Measurements from ENCODE around the gene EIF4E3.

The EIF4E3 gene

DNA sequence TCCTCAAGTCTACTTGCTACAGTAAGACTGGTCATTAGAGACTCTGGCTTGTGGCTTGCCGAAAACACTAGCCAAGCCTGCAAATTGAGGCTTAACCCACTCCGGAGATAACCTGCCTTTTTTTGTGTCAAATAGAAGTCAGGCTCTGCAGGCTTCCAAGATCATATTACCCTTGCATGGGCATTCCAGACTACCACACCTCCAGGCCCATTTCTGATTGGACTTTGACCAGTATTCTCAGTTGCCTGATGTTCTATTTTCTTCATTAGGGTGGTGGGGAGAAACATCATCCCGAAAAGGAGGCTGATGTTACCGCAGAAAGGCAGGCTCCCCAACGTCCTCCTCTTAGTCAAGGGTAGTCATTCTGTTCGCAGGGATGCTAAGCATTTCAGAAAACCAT lies 73.6 kb downstream of the EIF4E3 start:
- no peak overlapping the region for H3K27ac ChIP-seq
- no peak for DNase-seq (ENCODE audit: low spot score)
- ChIA-PET CTCF (no interaction called here), POLR2A (ENCODE audit: low non-redundant PET) (no interaction called here)
- TF ChIP-seq, protein P1, sequence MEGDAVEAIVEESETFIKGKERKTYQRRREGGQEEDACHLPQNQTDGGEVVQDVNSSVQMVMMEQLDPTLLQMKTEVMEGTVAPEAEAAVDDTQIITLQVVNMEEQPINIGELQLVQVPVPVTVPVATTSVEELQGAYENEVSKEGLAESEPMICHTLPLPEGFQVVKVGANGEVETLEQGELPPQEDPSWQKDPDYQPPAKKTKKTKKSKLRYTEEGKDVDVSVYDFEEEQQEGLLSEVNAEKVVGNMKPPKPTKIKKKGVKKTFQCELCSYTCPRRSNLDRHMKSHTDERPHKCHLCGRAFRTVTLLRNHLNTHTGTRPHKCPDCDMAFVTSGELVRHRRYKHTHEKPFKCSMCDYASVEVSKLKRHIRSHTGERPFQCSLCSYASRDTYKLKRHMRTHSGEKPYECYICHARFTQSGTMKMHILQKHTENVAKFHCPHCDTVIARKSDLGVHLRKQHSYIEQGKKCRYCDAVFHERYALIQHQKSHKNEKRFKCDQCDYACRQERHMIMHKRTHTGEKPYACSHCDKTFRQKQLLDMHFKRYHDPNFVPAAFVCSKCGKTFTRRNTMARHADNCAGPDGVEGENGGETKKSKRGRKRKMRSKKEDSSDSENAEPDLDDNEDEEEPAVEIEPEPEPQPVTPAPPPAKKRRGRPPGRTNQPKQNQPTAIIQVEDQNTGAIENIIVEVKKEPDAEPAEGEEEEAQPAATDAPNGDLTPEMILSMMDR (conservative IDR thresholded peaks at IDR 0.05; ENCODE audit: low read depth), result no peak

DNA sequence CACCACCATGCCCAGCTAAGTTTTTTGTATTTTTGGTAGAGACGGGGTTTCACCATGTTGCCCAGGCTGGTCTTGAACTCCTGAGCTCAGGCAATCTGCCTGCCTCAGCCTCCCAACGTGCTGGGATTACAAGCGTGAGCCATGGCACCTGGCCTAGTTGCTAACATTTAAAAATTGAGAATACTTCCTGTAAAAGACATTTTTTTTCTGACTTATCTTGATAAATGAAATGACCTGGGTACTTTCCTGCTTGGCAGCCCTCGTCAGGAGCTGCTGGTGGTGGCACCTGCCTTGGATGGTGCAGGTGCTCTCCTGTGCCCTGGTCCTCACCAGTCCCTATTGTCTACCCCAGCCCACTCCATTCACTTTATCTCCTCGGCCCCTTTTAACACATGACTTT lies 74.8 kb downstream of the EIF4E3 start:
- ChIA-PET POLR2A (ENCODE audit: low non-redundant PET) (no interaction called here), CTCF (interaction anchor here (0.6 kb wide), 1 partner anchor 125 kb away, joined by 6 read pairs; no protein-coding TSS in a partner anchor)
- H3K27ac ChIP-seq, result no peak overlapping the region
- no peak for DNase-seq (ENCODE audit: low spot score)
- TF ChIP-seq, protein P1 (conservative IDR thresholded peaks at IDR 0.05; ENCODE audit: low read depth), result no peak

DNA sequence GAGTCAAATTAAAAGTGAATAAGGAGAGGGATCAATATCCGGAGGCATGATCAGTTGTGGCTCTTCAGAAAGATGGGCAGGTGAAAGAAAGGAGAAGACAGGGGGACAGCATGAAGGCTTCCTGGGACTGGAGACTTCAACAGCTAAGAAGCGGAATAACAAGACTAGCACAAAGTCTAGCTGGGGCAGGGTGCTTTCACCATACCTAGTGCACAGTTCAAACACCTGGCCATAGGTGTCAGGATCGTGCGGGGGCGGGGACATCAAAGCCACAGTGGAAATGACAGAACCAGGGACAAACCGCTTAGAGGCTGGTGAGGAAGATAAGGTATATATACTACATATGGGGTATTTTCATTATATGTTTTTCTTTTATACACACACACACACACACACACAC lies 75.4 kb downstream of the EIF4E3 start:
- POLR2A ChIA-PET (ENCODE audit: low non-redundant PET), result no interaction called here
- H3K27ac ChIP-seq, result no peak overlapping the region
- CTCF ChIA-PET, result interaction anchor here (0.6 kb wide), 1 partner anchor 125 kb away, joined by 6 read pairs; no protein-coding TSS in a partner anchor
- TF ChIP-seq, protein P1 (conservative IDR thresholded peaks at IDR 0.05; ENCODE audit: low read depth), result no peak
- DNase-seq (ENCODE audit: low spot score), result no peak

DNA sequence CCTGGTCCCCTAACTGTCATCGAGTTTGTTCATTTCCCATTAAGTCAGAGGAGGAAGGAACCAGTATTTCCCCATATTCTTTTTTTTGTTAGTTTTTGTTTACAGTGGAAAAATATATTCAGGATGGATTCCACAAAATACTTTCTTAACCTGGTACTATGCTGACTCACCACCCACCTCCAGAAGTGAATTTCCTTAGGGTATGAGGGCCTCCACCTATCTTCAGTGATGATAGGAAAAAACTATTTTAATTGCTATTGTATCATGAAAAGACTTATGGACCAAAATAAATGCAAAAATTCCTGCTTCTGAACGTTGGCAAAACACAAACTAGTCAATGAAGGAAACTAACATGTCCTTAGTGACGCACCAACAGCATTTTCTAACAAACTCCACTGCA lies 77.5 kb downstream of the EIF4E3 start:
- peak; percentile 5 for DNase-seq (ENCODE audit: low spot score)
- POLR2A ChIA-PET (ENCODE audit: low non-redundant PET), result interaction anchor here (0.8 kb wide), 1 partner anchor 568 kb away, joined by 3 read pairs; no protein-coding TSS in a partner anchor
- TF ChIP-seq, protein P1 (conservative IDR thresholded peaks at IDR 0.05; ENCODE audit: low read depth), result no peak
- no peak overlapping the region for H3K27ac ChIP-seq
- CTCF ChIA-PET, result no interaction called here

DNA sequence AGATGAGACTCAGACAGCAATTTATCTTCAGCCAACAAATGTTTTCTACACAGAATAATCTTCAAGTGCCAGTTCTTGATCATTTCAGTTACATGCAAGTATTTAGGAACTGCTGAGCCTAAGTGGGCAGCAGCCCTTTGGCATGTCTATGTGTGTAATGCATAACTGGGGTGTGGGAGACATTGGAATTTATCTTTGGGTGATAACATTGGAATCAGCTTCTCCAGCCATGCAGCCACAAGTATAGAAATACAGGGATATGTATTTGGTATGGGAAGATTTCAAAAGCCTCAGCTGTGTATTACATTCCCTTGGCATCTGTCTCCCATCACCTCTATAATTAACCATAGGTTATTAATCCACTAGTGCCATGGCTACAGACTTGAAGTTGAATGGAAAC lies 78.2 kb downstream of the EIF4E3 start:
- TF ChIP-seq, protein P1 (conservative IDR thresholded peaks at IDR 0.05; ENCODE audit: low read depth), result no peak
- CTCF ChIA-PET, result no interaction called here
- POLR2A ChIA-PET (ENCODE audit: low non-redundant PET), result interaction anchor here (0.8 kb wide), 1 partner anchor 567 kb away, joined by 3 read pairs; no protein-coding TSS in a partner anchor
- no peak overlapping the region for H3K27ac ChIP-seq
- DNase-seq (ENCODE audit: low spot score), result no peak

DNA sequence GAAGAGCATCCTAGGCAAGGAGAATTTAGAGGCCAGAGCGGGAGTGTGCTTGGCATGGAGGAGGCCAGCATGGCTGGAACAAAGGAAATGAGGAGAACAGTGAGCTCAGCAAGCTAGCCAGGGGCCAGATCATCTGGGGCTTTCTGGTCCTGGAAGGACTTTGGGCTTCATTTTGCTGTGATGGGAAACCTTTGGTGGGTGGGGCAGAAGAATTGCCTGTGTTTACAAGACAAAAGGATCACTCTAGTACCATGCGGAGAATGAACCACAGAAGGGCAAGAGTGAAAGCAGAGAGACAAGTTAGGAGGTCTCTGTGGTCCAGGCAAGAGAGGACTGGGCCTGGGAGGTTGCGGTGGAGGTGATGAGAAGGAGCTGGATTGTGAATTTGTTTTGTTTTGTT lies 80.1 kb downstream of the EIF4E3 start:
- POLR2A ChIA-PET (ENCODE audit: low non-redundant PET), result no interaction called here
- TF ChIP-seq, protein P1 (conservative IDR thresholded peaks at IDR 0.05; ENCODE audit: low read depth), result no peak

More for the DNA sequence above, 80.1 kb downstream of the EIF4E3 start:
- DNase-seq (ENCODE audit: low spot score), result no peak
- CTCF ChIA-PET, result interaction anchor here (0.8 kb wide), 1 partner anchor 1581 kb away, joined by 3 read pairs; no protein-coding TSS in a partner anchor
- no peak overlapping the region for H3K27ac ChIP-seq
